DOHH2 (cell line): ENCODE data around the gene HOXB3.

Experiments used
- H3F3A ChIP-seq: fragments of 200-600 bp; sonication (generic), shearing (Covaris generic); 2 replicates; pipeline ENCODE4 v1.6.0; 2016; ENCODE audit warnings: antibody characterized with exemption, mild to moderate bottlenecking; ENCODE audit not compliant: control insufficient read depth, insufficient read depth
- H3K27ac ChIP-seq: fragments of 200-600 bp; sonication (generic); 2 replicates; pipeline ENCODE4 v1.5.1; 2014; ENCODE audit warnings: low read depth, mild to moderate bottlenecking, low read length, moderate library complexity
- H3K27me3 ChIP-seq: fragments of 200-600 bp; sonication (generic); 2 replicates; pipeline ENCODE4 v1.6.1; 2014; ENCODE audit warnings: mild to moderate bottlenecking, low read length, mixed read lengths; ENCODE audit not compliant: control insufficient read depth
- H3K36me3 ChIP-seq: fragments of 200-600 bp; sonication (generic); 2 replicates; pipeline ENCODE4 v1.6.1; 2014; ENCODE audit warnings: mild to moderate bottlenecking, low read length, moderate library complexity, mixed read lengths; ENCODE audit not compliant: control insufficient read depth
- H3K4me1 ChIP-seq: fragments of 200-600 bp; sonication (generic); 2 replicates; pipeline ENCODE4 v1.6.1; 2014; ENCODE audit warnings: mild to moderate bottlenecking, low read length, mixed read lengths; ENCODE audit not compliant: control insufficient read depth
- H3K4me2 ChIP-seq: fragments of 200-600 bp; sonication (generic); 2 replicates; pipeline ENCODE4 v1.6.0; 2014; ENCODE audit warnings: mild to moderate bottlenecking, low read length, moderate library complexity
- H3K4me3 ChIP-seq: fragments of 200-600 bp; sonication (generic); 2 replicates; pipeline ENCODE4 v1.5.1; 2014; ENCODE audit warnings: mild to moderate bottlenecking, low read length, mixed read lengths
- H3K79me2 ChIP-seq: fragments of 200-600 bp; sonication (generic); 2 replicates; pipeline ENCODE4 v1.6.1; 2014; ENCODE audit warnings: mild to moderate bottlenecking, low read length, mixed read lengths; ENCODE audit not compliant: control insufficient read depth
- H3K9me2 ChIP-seq: fragments of 200-600 bp; sonication (generic); replicated peaks from 2 replicates; pipeline ENCODE4 v1.6.1; 2014; ENCODE audit warnings: mild to moderate bottlenecking, low read length, mixed read lengths; ENCODE audit not compliant: control insufficient read depth
- H3K9me3 ChIP-seq: fragments of 200-600 bp; sonication (generic); 2 replicates; pipeline ENCODE4 v1.6.1; 2014; ENCODE audit warnings: antibody characterized with exemption, low read length, mixed read lengths; ENCODE audit not compliant: control insufficient read depth, insufficient read depth
- H4K20me1 ChIP-seq: fragments of 200-600 bp; sonication (generic); 2 replicates; pipeline ENCODE4 v1.6.0; 2014; ENCODE audit warnings: low read depth, mild to moderate bottlenecking, antibody characterized with exemption, low read length, moderate library complexity; ENCODE audit not compliant: control insufficient read depth, insufficient read depth
- EZH2phosphoT487 ChIP-seq: fragments of 200-600 bp; sonication (generic); IDR thresholded peaks from 2 replicates; pipeline ENCODE4 v1.6.1; 2017; ENCODE audit warnings: borderline replicate concordance, mild to moderate bottlenecking, antibody characterized with exemption, low read length, moderate library complexity, mixed read lengths
- TF ChIP-seq, protein P1 (sequence below): fragments of 200-600 bp; sonication (generic); IDR thresholded peaks from one replicate; pipeline ENCODE4 v1.5.1; 2014; ENCODE audit warnings: antibody characterized with exemption, mild to moderate bottlenecking, low read depth, low read length; ENCODE audit not compliant: poor library complexity, severe bottlenecking

The HOXB3 gene

DNA sequence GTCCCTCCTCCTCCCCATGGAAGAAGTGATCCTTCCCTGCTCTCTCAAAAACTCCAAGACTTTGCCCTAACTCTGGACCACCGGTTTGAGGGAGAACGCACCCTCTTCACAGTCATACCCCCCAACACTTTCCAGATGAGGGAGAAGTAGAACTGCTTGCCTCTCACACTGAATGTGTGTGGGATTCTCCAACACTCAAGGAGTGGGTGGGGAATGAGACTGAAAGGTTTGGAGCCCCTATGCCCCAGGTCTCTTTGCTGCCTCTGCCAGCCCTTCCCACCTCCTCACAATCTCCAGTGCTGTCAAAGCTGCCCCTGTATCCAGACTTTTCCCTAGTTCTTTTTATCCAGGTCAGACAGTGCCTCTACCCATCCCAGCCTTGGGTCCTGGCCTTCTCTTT is 23.3 kb downstream of the HOXB3 start:
- TF ChIP-seq, protein P1, sequence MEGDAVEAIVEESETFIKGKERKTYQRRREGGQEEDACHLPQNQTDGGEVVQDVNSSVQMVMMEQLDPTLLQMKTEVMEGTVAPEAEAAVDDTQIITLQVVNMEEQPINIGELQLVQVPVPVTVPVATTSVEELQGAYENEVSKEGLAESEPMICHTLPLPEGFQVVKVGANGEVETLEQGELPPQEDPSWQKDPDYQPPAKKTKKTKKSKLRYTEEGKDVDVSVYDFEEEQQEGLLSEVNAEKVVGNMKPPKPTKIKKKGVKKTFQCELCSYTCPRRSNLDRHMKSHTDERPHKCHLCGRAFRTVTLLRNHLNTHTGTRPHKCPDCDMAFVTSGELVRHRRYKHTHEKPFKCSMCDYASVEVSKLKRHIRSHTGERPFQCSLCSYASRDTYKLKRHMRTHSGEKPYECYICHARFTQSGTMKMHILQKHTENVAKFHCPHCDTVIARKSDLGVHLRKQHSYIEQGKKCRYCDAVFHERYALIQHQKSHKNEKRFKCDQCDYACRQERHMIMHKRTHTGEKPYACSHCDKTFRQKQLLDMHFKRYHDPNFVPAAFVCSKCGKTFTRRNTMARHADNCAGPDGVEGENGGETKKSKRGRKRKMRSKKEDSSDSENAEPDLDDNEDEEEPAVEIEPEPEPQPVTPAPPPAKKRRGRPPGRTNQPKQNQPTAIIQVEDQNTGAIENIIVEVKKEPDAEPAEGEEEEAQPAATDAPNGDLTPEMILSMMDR, result no peak
- no peak for TF ChIP-seq EZH2phosphoT487
- H3K36me3 ChIP-seq, result no peaks in the 10 kb centered on the region; the same call in 1 of the 2 replicates
- no peaks in the 10 kb centered on the region for H3K27me3 ChIP-seq
- H3K9me3 ChIP-seq, result no peaks in the 10 kb centered on the region
- H3K4me2 ChIP-seq, result no peak overlapping the region
- no peaks in the 10 kb centered on the region for H3K9me2 ChIP-seq
- no peak overlapping the region for H3K27ac ChIP-seq
- H3K4me1 ChIP-seq, result no peaks in the 10 kb centered on the region
- H3K79me2 ChIP-seq, result no peaks in the 10 kb centered on the region
- no peaks in the 10 kb centered on the region for H4K20me1 ChIP-seq
- H3K4me3 ChIP-seq, result no peak overlapping the region
- H3F3A ChIP-seq, result no peaks in the 10 kb centered on the region

DNA sequence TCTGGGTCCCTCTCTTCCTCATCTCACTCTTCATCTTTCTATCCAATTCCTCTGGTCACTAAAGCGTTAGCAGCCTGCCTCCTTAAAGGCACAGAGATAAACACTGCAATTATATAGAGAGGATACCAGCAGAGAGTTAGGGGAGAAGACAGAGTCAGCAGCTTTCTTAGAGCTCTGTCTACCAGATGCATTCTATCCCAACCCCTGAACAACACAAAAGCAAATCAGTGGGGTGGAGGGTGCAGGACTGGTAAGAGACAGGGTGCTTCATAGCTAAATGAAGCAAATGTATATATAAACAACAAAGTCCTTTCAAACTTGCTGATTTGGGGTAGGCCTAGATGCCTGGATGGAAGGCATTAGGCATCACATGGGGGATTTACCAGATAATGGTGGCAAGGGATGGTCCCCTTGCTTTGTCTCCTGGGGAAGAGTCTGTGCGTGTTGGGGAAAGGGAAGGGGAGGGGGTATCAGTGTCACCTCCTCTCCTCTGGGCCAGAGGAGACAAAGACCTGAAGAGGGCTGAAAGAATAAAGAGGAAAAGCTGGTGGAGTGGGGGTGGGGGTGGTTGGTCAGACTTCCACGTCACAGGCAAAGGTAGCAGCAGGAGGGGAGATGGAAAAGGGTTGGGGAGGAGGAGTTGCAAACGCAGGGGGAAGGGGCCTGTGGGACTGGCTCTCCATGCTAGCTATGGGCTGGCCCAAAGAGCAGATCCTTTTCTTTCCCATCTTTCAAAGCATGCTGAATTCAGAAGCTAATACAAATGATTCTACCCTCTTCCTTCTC is 23.9 kb downstream of the HOXB3 start:
- no peak for TF ChIP-seq EZH2phosphoT487
- TF ChIP-seq, protein P1, result no peak
- no peaks in the 10 kb centered on the region for H3K4me1 ChIP-seq
- H3K79me2 ChIP-seq, result no peaks in the 10 kb centered on the region
- H3K4me3 ChIP-seq, result no peak overlapping the region
- no peaks in the 10 kb centered on the region for H3K36me3 ChIP-seq
- no peaks in the 10 kb centered on the region for H4K20me1 ChIP-seq
- H3K4me2 ChIP-seq, result no peak overlapping the region
- H3K9me3 ChIP-seq, result no peaks in the 10 kb centered on the region
- H3K9me2 ChIP-seq, result no peaks in the 10 kb centered on the region
- no peaks in the 10 kb centered on the region for H3F3A ChIP-seq
- no peaks in the 10 kb centered on the region for H3K27me3 ChIP-seq
- H3K27ac ChIP-seq, result no peak overlapping the region

DNA sequence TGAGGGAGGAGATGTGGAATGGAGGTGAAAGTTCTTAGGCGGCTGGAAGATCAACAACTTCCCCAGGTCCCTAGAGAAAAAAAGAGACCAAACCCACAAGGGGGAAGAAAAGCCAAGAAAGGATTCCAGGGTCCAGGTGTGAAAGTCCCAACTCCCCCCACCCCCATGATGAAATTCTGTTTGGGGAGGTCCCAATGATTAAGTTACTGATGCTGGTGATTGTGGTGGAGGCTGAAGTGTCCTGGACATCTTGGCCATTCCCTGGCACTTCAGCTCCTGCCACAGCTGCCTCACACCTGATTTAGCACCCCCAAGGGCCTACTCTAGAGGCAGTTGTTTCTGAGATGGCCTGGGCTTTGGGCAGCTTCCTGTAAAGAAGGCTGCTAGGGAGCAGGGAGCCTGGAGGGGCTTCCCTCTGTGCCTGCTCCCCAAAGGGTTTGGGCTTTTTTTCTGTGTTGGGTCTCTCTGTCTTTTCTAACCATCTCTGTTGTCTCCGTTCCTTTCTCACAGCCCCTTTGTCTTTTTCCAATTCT is 25.0 kb downstream of the HOXB3 start:
- H3K36me3 ChIP-seq, result no peaks in the 10 kb centered on the region
- H3K27me3 ChIP-seq, result no peaks in the 10 kb centered on the region
- no peak overlapping the region for H3K27ac ChIP-seq
- TF ChIP-seq, protein P1, result no peak
- no peak for TF ChIP-seq EZH2phosphoT487
- no peaks in the 10 kb centered on the region for H3K9me3 ChIP-seq
- no peaks in the 10 kb centered on the region for H3F3A ChIP-seq
- H3K4me2 ChIP-seq, result no peak overlapping the region
- no peaks in the 10 kb centered on the region for H3K4me1 ChIP-seq
- no peaks in the 10 kb centered on the region for H4K20me1 ChIP-seq
- H3K79me2 ChIP-seq, result no peaks in the 10 kb centered on the region
- H3K4me3 ChIP-seq, result no peak overlapping the region
- H3K9me2 ChIP-seq, result no peaks in the 10 kb centered on the region
